CD4-positive, CD25-positive, alpha-beta regulatory T cell (primary cell): Measurements from ENCODE around the gene ACOD1. TPM values are rescaled to one million over a fixed set of nuclear protein-coding genes. Genes with fewer than 3 reads are reported as not detected.

ENCODE experiments used
- ATAC-seq, 2 donors: fragments of 150-1000 bp; cut with Tn5 transposase; one replicate each; pipeline ENCODE4 v1.10.0; 2021; ENCODE audit warnings: low read depth in 2 of 2, moderate number of reproducible peaks in 2 of 2, moderate library complexity in 1 of 2
- DNase-seq, 3 donors: peaks; one replicate each; pipeline versions ENCODE4 v3.0.0 to v3.0.0-alpha.2; 2012 to 2022; ENCODE audit warnings: mixed read lengths in 1 of 3
- H3K27ac ChIP-seq: one replicate; pipeline ENCODE4 v1.7.0; 2013; ENCODE audit warnings: mild to moderate bottlenecking, low read length; ENCODE audit not compliant: insufficient read depth, poor library complexity, severe bottlenecking
- H3K27me3 ChIP-seq: one replicate; pipeline ENCODE4 v1.7.0; 2013; ENCODE audit warnings: low read length; ENCODE audit not compliant: control insufficient read depth, insufficient read depth
- H3K36me3 ChIP-seq: one replicate; pipeline ENCODE4 v1.7.0; 2013; ENCODE audit warnings: mild to moderate bottlenecking, low read length, moderate library complexity; ENCODE audit not compliant: control insufficient read depth, insufficient read depth
- H3K4me1 ChIP-seq: 2 replicates; pipeline ENCODE4 v1.7.0; 2013; ENCODE audit warnings: mild to moderate bottlenecking, low read length; ENCODE audit not compliant: insufficient read depth, control insufficient read depth, poor library complexity, severe bottlenecking
- H3K4me3 ChIP-seq: one replicate; pipeline ENCODE4 v1.7.0; 2013; ENCODE audit warnings: low read depth, mild to moderate bottlenecking, low read length, moderate library complexity
- H3K9me3 ChIP-seq, 2 experiments: 1 replicate in 1 of 2; 2 replicates in 1 of 2; pipeline ENCODE4 v1.7.0; 2013; ENCODE audit warnings: low read length in 2 of 2, mild to moderate bottlenecking in 1 of 2, moderate library complexity in 1 of 2; ENCODE audit not compliant: control insufficient read depth in 2 of 2
- H3K27ac Mint-ChIP-seq, 3 donors: one replicate each; pipeline ENCODE4 v1.8.0; 2020 to 2022; ENCODE audit warnings: mild to moderate bottlenecking in 3 of 3, mixed read lengths in 3 of 3, moderate library complexity in 2 of 3
- H3K27me3 Mint-ChIP-seq: one replicate; pipeline ENCODE4 v1.8.0; 2022; ENCODE audit warnings: mild to moderate bottlenecking, mixed read lengths
- H3K36me3 Mint-ChIP-seq: one replicate; pipeline ENCODE4 v1.8.0; 2020; ENCODE audit warnings: mixed read lengths
- H3K4me1 Mint-ChIP-seq, 4 donors: one replicate each; pipeline ENCODE4 v1.8.0; 2020 to 2022; ENCODE audit warnings: mixed read lengths in 4 of 4, mild to moderate bottlenecking in 1 of 4
- H3K4me3 Mint-ChIP-seq, 4 donors: one replicate each; pipeline ENCODE4 v1.8.0; 2020 to 2022; ENCODE audit warnings: mild to moderate bottlenecking in 4 of 4, mixed read lengths in 4 of 4, moderate library complexity in 3 of 4
- H3K9me3 Mint-ChIP-seq, 7 donors: one replicate each; pipeline ENCODE4 v1.8.0; 2020 to 2022; ENCODE audit warnings: mixed read lengths in 7 of 7, mild to moderate bottlenecking in 3 of 7, moderate library complexity in 2 of 7
- polyA plus RNA-seq, 4 donors: library from polyadenylated mRNA; unstranded; fragments of 300-500 nt; fragmentation: Illumina TruSeq; gene quantifications; one replicate each; pipeline ENCODE4 v1.2.3, GENCODE V29; 2021
- total RNA-seq: library from RNA; stranded (reverse); gene quantifications from one replicate; pipeline ENCODE4 v1.2.3, GENCODE V29; 2022

ACOD1 gene
- total and polyA plus RNA-seq, 5 donors from 2014 or later, result not detected

GRCh38 chr13:76968041-76968440 lies 19.7 kb downstream of the ACOD1 start:
- Histone ChIP-seq H3K27me3 (no peaks in the 10 kb centered on the region), H3K9me3 (no peaks in the 10 kb centered on the region), H3K4me3 (no peak overlapping the region), H3K36me3 (no peaks in the 10 kb centered on the region), H3K27ac (no peak overlapping the region), H3K4me1 (no peaks in the 10 kb centered on the region)
- Mint-ChIP-seq H3K4me1 (no peaks in the 10 kb centered on the region), H3K27me3 (peaks cover 28% of the 10 kb centered on the region), H3K4me3 (no peak overlapping the region), H3K36me3 (no peaks in the 10 kb centered on the region), H3K27ac (no peak overlapping the region), H3K9me3 (no peaks in the 10 kb centered on the region)
- no peak for DNase-seq
- no peak for ATAC-seq

- H3K4me3 Mint-ChIP-seq, result no peak overlapping the region
- no peaks in the 10 kb centered on the region for H3K9me3 ChIP-seq
- no peaks in the 10 kb centered on the region for H3K36me3 Mint-ChIP-seq
- ATAC-seq (no peak), DNase-seq (no peak)
- no peak overlapping the region for H3K4me3 ChIP-seq
- H3K9me3 Mint-ChIP-seq, result no peaks in the 10 kb centered on the region
- no peaks in the 10 kb centered on the region for H3K4me1 ChIP-seq
- no peaks in the 10 kb centered on the region for H3K4me1 Mint-ChIP-seq
- H3K27me3 Mint-ChIP-seq, result peaks cover 35% of the 10 kb centered on the region
- H3K36me3 ChIP-seq, result no peaks in the 10 kb centered on the region
- H3K27me3 ChIP-seq, result peaks cover 3% of the 10 kb centered on the region
- no peak overlapping the region for H3K27ac ChIP-seq
- H3K27ac Mint-ChIP-seq, result no peak overlapping the region
Measured at GRCh38 chr13:76969488-76970365, 21.4 kb downstream of the ACOD1 start.

GRCh38 chr13:76971215-76971614 lies 22.9 kb downstream of the ACOD1 start:
- no peak overlapping the region for H3K27ac Mint-ChIP-seq
- peaks cover 35% of the 10 kb centered on the region for H3K27me3 Mint-ChIP-seq

GRCh38 chr13:76971851-76972829 lies 23.8 kb downstream of the ACOD1 start:
- Histone ChIP-seq H3K27ac (no peak overlapping the region), H3K4me3 (no peak overlapping the region), H3K9me3 (no peaks in the 10 kb centered on the region), H3K36me3 (no peaks in the 10 kb centered on the region), H3K4me1 (peaks cover 12% of the 10 kb centered on the region), H3K27me3 (peaks cover 3% of the 10 kb centered on the region)
- ATAC-seq (no peak), DNase-seq (no peak)
- H3K4me3 Mint-ChIP-seq, result no peak overlapping the region
- peaks cover 0 to 13% (median 5%) of the 10 kb centered on the region in 4 donors for H3K4me1 Mint-ChIP-seq
- H3K27ac Mint-ChIP-seq, result peak overlapping the region in 1 of 3 donors; percentile 21
- no peaks in the 10 kb centered on the region for H3K9me3 Mint-ChIP-seq
- H3K36me3 Mint-ChIP-seq, result no peaks in the 10 kb centered on the region
- H3K27me3 Mint-ChIP-seq, result peaks cover 30% of the 10 kb centered on the region

More at GRCh38 chr13:76971215-76971614, 22.9 kb downstream of the ACOD1 start:
- Histone ChIP-seq H3K9me3 (no peaks in the 10 kb centered on the region), H3K27me3 (peaks cover 3% of the 10 kb centered on the region), H3K4me3 (no peak overlapping the region), H3K27ac (no peak overlapping the region), H3K4me1 (peaks cover 2% of the 10 kb centered on the region), H3K36me3 (no peaks in the 10 kb centered on the region)
- ATAC-seq, result no peak
- Mint-ChIP-seq H3K4me1 (peaks cover 0 to 4% (median under 1%) of the 10 kb centered on the region in 4 donors), H3K36me3 (no peaks in the 10 kb centered on the region), H3K4me3 (no peak overlapping the region), H3K9me3 (no peaks in the 10 kb centered on the region)
- DNase-seq, result no peak

GRCh38 chr13:76973920-76974617 lies 25.8 kb downstream of the ACOD1 start:
- DNase-seq (no peak), ATAC-seq (no peak)
- H3K4me1 ChIP-seq, result peaks cover 16% of the 10 kb centered on the region
- H3K4me3 Mint-ChIP-seq, result no peak overlapping the region
- H3K36me3 Mint-ChIP-seq, result no peaks in the 10 kb centered on the region
- no peak overlapping the region for H3K4me3 ChIP-seq
- H3K9me3 Mint-ChIP-seq, result peaks cover 0 to 2% (median 0%) of the 10 kb centered on the region in 7 donors
- H3K27ac ChIP-seq, result no peak overlapping the region
- peaks cover 3 to 17% (median 6%) of the 10 kb centered on the region in 4 donors for H3K4me1 Mint-ChIP-seq
- no peak overlapping the region for H3K27ac Mint-ChIP-seq
- no peaks in the 10 kb centered on the region for H3K36me3 ChIP-seq
- peaks cover 39% of the 10 kb centered on the region for H3K27me3 Mint-ChIP-seq
- H3K27me3 ChIP-seq, result peaks cover 6% of the 10 kb centered on the region
- no peaks in the 10 kb centered on the region for H3K9me3 ChIP-seq

- no peak overlapping the region for H3K4me3 ChIP-seq
- peaks cover 42% of the 10 kb centered on the region for H3K27me3 Mint-ChIP-seq
- peaks cover 16% of the 10 kb centered on the region for H3K4me1 ChIP-seq
- peaks cover 0 to 2% (median 0%) of the 10 kb centered on the region in 7 donors for H3K9me3 Mint-ChIP-seq
- H3K27ac Mint-ChIP-seq, result no peak overlapping the region
- peaks cover 3 to 17% (median 7%) of the 10 kb centered on the region in 4 donors for H3K4me1 Mint-ChIP-seq
- peaks cover 6% of the 10 kb centered on the region for H3K27me3 ChIP-seq
- no peak for DNase-seq
- ATAC-seq, result no peak
- H3K4me3 Mint-ChIP-seq, result no peak overlapping the region
- H3K36me3 Mint-ChIP-seq, result no peaks in the 10 kb centered on the region
- H3K27ac ChIP-seq, result no peak overlapping the region
- no peaks in the 10 kb centered on the region for H3K9me3 ChIP-seq
- no peaks in the 10 kb centered on the region for H3K36me3 ChIP-seq
Measured at GRCh38 chr13:76974618-76974975, 26.3 kb downstream of the ACOD1 start.

- Mint-ChIP-seq H3K36me3 (no peaks in the 10 kb centered on the region), H3K4me1 (peaks cover 3 to 19% (median 9%) of the 10 kb centered on the region in 4 donors), H3K9me3 (peaks cover 0 to 2% (median 0%) of the 10 kb centered on the region in 7 donors), H3K27ac (peak overlapping the region in 1 of 3 donors; percentile 89), H3K4me3 (no peak overlapping the region), H3K27me3 (peaks cover 48% of the 10 kb centered on the region)
- Histone ChIP-seq H3K36me3 (no peaks in the 10 kb centered on the region), H3K9me3 (no peaks in the 10 kb centered on the region), H3K4me3 (no peak overlapping the region), H3K27ac (no peak overlapping the region), H3K4me1 (peaks cover 25% of the 10 kb centered on the region), H3K27me3 (peaks cover 6% of the 10 kb centered on the region)
- DNase-seq (no peak), ATAC-seq (no peak)
Measured at GRCh38 chr13:76975863-76976262, 27.6 kb downstream of the ACOD1 start.
